GM11168 (cell line): Measurements from ENCODE around the gene ECE1.

Experiments
- in situ Hi-C: fragments of 300-500 bp; cut with MboI; formaldehyde crosslinking; loops from one replicate; pipeline ENCODE4 v1.12.0; 2022; ENCODE audit warnings: low sequenced_read_pairs; ENCODE audit not compliant: unreplicated experiment

Gene ECE1

GRCh38 chr1:21311016-21311415, 20.8 kb upstream of the ECE1 start:
- in situ Hi-C loops: no loop called here

- in situ Hi-C loops: no loop called here
Measured at GRCh38 chr1:21308847-21309652, 18.8 kb upstream of the ECE1 start.

- in situ Hi-C loops: no loop called here
Measured at GRCh38 chr1:21308330-21308729, 18.1 kb upstream of the ECE1 start.

- in situ Hi-C loops: no loop called here
Measured at GRCh38 chr1:21307663-21308305, 17.5 kb upstream of the ECE1 start.

GRCh38 chr1:21307210-21307609, 16.9 kb upstream of the ECE1 start:
- in situ Hi-C loops: no loop called here

GRCh38 chr1:21305900-21306189, 15.6 kb upstream of the ECE1 start:
- in situ Hi-C loops: no loop called here

GRCh38 chr1:21305155-21305899, 15.1 kb upstream of the ECE1 start:
- in situ Hi-C loops: no loop called here

- in situ Hi-C loops: no loop called here
Measured at GRCh38 chr1:21304488-21304887, 14.2 kb upstream of the ECE1 start.

- in situ Hi-C loops: no loop called here
Measured at GRCh38 chr1:21302747-21303715, 12.8 kb upstream of the ECE1 start.

GRCh38 chr1:21301794-21302440, 11.7 kb upstream of the ECE1 start:
- in situ Hi-C loops: no loop called here

- in situ Hi-C loops: no loop called here
Measured at GRCh38 chr1:21300774-21301173, 10.5 kb upstream of the ECE1 start.

GRCh38 chr1:21299780-21300395, 9.6 kb upstream of the ECE1 start:
- in situ Hi-C loops: no loop called here

GRCh38 chr1:21298981-21299391, 8.7 kb upstream of the ECE1 start:
- in situ Hi-C loops: no loop called here

- in situ Hi-C loops: no loop called here
Measured at GRCh38 chr1:21297975-21298374, 7.7 kb upstream of the ECE1 start.

- in situ Hi-C loops: no loop called here
Measured at GRCh38 chr1:21296509-21297354, 6.5 kb upstream of the ECE1 start.

- in situ Hi-C loops: no loop called here
Measured at GRCh38 chr1:21295545-21295944, 5.3 kb upstream of the ECE1 start.

- in situ Hi-C loops: no loop called here
Measured at GRCh38 chr1:21295002-21295401, 4.7 kb upstream of the ECE1 start.

- in situ Hi-C loops: no loop called here
Measured at GRCh38 chr1:21294266-21294989, 4.2 kb upstream of the ECE1 start.
